Measurements from ENCODE around the gene CCDC158. TPM values are rescaled to one million over a fixed set of nuclear protein-coding genes. Genes with fewer than 3 reads are reported as not detected.

Gene CCDC158
- total and polyA plus RNA-seq, 2 donors from 2014 or later = 0.24 to 1.0 TPM

- Histone ChIP-seq H3K9ac (ENCODE audit: low read length in 3 of 3) (no peak overlapping the region), H3K4me3 (ENCODE audit: low read length in 3 of 3) (no peak overlapping the region), H3K4me1 (ENCODE audit: control insufficient read depth in 2 of 3, insufficient read depth in 2 of 3, low read depth in 1 of 3, low read length in 3 of 3) (no peaks in the 10 kb centered on the region), H3K36me3 (ENCODE audit: control insufficient read depth in 2 of 3, insufficient read depth in 3 of 3, low read length in 3 of 3) (no peaks in the 10 kb centered on the region), H3K27ac (ENCODE audit: low read depth in 2 of 2, low read length in 2 of 2) (no peak overlapping the region), H3K9me3 (ENCODE audit: control insufficient read depth in 2 of 3, insufficient read depth in 1 of 3, low read length in 3 of 3) (no peaks in the 10 kb centered on the region), H3K27me3 (ENCODE audit: control insufficient read depth, insufficient read depth, low read length) (no peaks in the 10 kb centered on the region)
- intact Hi-C loops (cut with DNase I) = no loop called here
- FAIRE-seq (no peak), DNase-seq (no peak)
- TF ChIP-seq CTCF (IDR thresholded peaks at IDR 0.05; ENCODE audit: borderline replicate concordance, extremely low read depth, insufficient read depth) = no peak
Measured at GRCh38 chr4:76265631-76266218, 155.2 kb downstream of the CCDC158 start.

Other genes starting within 250 kb of the CCDC158 start
- gene SCARB2, start 207.3 kb downstream of the CCDC158 start, total RNA-seq = 151 TPM
- 75.5 TPM for gene SCARB2, start 207.3 kb downstream of the CCDC158 start, polyA plus RNA-seq (ENCODE audit: insufficient read depth, low read depth, low replicate concordance)
- gene FAM47E, start 169.4 kb downstream of the CCDC158 start, total RNA-seq = 10.4 TPM
- gene FAM47E, start 169.4 kb downstream of the CCDC158 start, polyA plus RNA-seq (ENCODE audit: insufficient read depth, low read depth, low replicate concordance) = 15.0 TPM
- gene STBD1, start 114.4 kb downstream of the CCDC158 start, total RNA-seq = 4.5 TPM
- gene STBD1, start 114.4 kb downstream of the CCDC158 start, polyA plus RNA-seq (ENCODE audit: insufficient read depth, low read depth, low replicate concordance) = 1.3 TPM
- gene SHROOM3, start 14.1 kb upstream of the CCDC158 start, total RNA-seq = 67.3 TPM
- 5.5 TPM for gene SHROOM3, start 14.1 kb upstream of the CCDC158 start, polyA plus RNA-seq (ENCODE audit: insufficient read depth, low read depth, low replicate concordance)

Data from kidney (tissue), 14 donors.